Right ventricle myocardium superior (tissue), 1 donor: ENCODE measurements around the gene ZNF341. TPM values are rescaled to one million over a fixed set of nuclear protein-coding genes. Genes with fewer than 3 reads are reported as not detected.
"Not testable (repeated sequence)": the region's sequence is repeated elsewhere in the genome, so short reads cannot be mapped to it uniquely, and the experiment has no call there.

Source experiments
- ATAC-seq: fragments of 200-7000 bp; cut with Tn5 transposase; one replicate; pipeline ENCODE4 v1.9.1; 2020; ENCODE audit warnings: mild to moderate bottlenecking; ENCODE audit not compliant: poor library complexity
- DNase-seq: peaks from one replicate; pipeline ENCODE4 v3.0.0-alpha.2; 2020
- intact Hi-C: fragments of 100-400 bp; cut with DNase I; formaldehyde crosslinking; loops from one replicate; pipeline ENCODE4 v1.11.2; 2022
- total RNA-seq: library from RNA; stranded (reverse); fragmentation: NEBNext Ultra II Directional; extraction: Animal tissue kit (Norgen Biotek cat#: 25700); gene quantifications from one replicate; pipeline ENCODE4 v1.2.1, GENCODE V29; 2021
- donor health status: DM: no; HTN: yes; CAD: no; lungs with severe emphysema.

Gene ZNF341
- total RNA-seq, 1 donor from 2014 or later = 1.9 TPM

- ATAC-seq (no peak), DNase-seq (no peak)
- intact Hi-C loops = no loop called here
Observed at GRCh38 chr20:33787253-33787891, 55.6 kb downstream of the ZNF341 start.

GRCh38 chr20:33788351-33789049 is 56.7 kb downstream of the ZNF341 start:
- no peak for ATAC-seq
- no peak for DNase-seq
- intact Hi-C loops = no loop called here

GRCh38 chr20:33789109-33789857 is 57.5 kb downstream of the ZNF341 start:
- ATAC-seq (peak; percentile 33), DNase-seq (no peak)
- intact Hi-C loops = no loop called here

GRCh38 chr20:33789858-33790182 is 58.0 kb downstream of the ZNF341 start:
- intact Hi-C loops = no loop called here
- ATAC-seq (no peak), DNase-seq (no peak)

GRCh38 chr20:33790566-33790965 is 58.8 kb downstream of the ZNF341 start:
- no peak for DNase-seq
- ATAC-seq = no peak
- intact Hi-C loops = no loop called here

- DNase-seq (no peak), ATAC-seq (no peak)
- intact Hi-C loops = no loop called here
Observed at GRCh38 chr20:33791021-33791420, 59.2 kb downstream of the ZNF341 start.

- intact Hi-C loops = no loop called here
- DNase-seq (no peak), ATAC-seq (no peak)
Observed at GRCh38 chr20:33791540-33791939, 59.7 kb downstream of the ZNF341 start.

- peak; percentile 29 for ATAC-seq
- DNase-seq = peak; percentile 61
- intact Hi-C loops = no loop called here
Observed at GRCh38 chr20:33791959-33792597, 60.3 kb downstream of the ZNF341 start.

GRCh38 chr20:33792598-33792989 is 60.8 kb downstream of the ZNF341 start:
- ATAC-seq, intact Hi-C loops: not testable (repeated sequence)

GRCh38 chr20:33793011-33793931 is 61.5 kb downstream of the ZNF341 start:
- ATAC-seq (peak; percentile 63), DNase-seq (peak; percentile 53)
- intact Hi-C loops = no loop called here

More at GRCh38 chr20:33792598-33792989, 60.8 kb downstream of the ZNF341 start:
- DNase-seq = not testable (repeated sequence)

- ATAC-seq = no peak
Observed at GRCh38 chr20:33796263-33796906, 64.6 kb downstream of the ZNF341 start.

GRCh38 chr20:33796907-33797544 is 65.2 kb downstream of the ZNF341 start:
- intact Hi-C loops = no loop called here
- ATAC-seq = no peak
- no peak for DNase-seq

More at GRCh38 chr20:33796263-33796906, 64.6 kb downstream of the ZNF341 start:
- DNase-seq = no peak
- intact Hi-C loops = no loop called here

- intact Hi-C loops = no loop called here
- ATAC-seq (no peak), DNase-seq (no peak)
Observed at GRCh38 chr20:33798444-33798843, 66.6 kb downstream of the ZNF341 start.

- no peak for DNase-seq
- ATAC-seq = peak; percentile 67
- intact Hi-C loops = no loop called here
Observed at GRCh38 chr20:33803921-33804337, 72.1 kb downstream of the ZNF341 start.

GRCh38 chr20:33808388-33808787 is 76.6 kb downstream of the ZNF341 start:
- intact Hi-C loops = no loop called here
- no peak for DNase-seq
- no peak for ATAC-seq

- ATAC-seq (no peak), DNase-seq (no peak)
- intact Hi-C loops = no loop called here
Observed at GRCh38 chr20:33810259-33810658, 78.5 kb downstream of the ZNF341 start.
